HG03159 (cell line): Measurements from ENCODE around the gene HS6ST3.

Source experiments
- ATAC-seq: cut with Tn5 transposase; IDR thresholded peaks from one replicate; pipeline ENCODE4 v1.9.1; 2021; ENCODE audit warnings: mild to moderate bottlenecking, moderate library complexity; ENCODE audit not compliant: unreplicated experiment

The HS6ST3 gene

DNA sequence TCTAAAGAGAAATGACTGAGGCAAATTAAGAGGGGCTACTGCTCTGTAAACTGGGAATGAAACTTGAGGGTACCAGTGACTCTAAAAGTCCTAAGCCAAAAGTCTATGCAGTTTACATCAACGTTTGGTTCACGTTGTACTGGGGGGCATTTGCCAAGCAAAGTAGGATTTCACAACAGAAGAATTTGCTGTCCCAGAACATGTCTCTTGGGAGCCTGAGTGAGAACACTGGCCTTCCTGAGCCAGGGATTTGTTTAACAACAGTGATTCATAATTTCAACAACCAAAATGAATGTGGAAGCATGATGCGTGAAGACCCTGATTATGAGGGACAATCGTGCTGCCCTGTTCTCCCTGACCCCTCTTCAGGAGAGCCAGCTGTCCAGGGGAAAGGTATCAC lies 726.4 kb downstream of the HS6ST3 start:
- ATAC-seq = no peak

DNA sequence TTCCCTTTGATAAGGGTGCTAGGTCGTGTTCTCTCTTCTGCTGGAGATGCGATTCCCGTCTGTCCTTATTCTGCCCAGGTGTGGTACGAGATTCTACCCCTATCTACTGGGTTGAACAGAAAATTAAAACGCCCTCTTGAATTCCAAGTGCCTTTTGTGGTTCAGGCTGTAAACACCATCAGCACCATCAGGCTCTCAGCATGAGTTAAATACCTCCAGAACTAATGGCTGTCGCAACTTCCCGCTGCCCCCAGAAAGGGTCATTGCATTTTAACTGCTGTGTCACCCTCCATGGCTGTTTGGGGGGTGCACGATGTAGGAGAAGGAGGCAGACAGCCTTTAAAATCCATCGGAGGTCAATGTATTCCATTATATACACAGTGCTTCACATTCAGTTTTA lies 727.0 kb downstream of the HS6ST3 start:
- no peak for ATAC-seq

DNA sequence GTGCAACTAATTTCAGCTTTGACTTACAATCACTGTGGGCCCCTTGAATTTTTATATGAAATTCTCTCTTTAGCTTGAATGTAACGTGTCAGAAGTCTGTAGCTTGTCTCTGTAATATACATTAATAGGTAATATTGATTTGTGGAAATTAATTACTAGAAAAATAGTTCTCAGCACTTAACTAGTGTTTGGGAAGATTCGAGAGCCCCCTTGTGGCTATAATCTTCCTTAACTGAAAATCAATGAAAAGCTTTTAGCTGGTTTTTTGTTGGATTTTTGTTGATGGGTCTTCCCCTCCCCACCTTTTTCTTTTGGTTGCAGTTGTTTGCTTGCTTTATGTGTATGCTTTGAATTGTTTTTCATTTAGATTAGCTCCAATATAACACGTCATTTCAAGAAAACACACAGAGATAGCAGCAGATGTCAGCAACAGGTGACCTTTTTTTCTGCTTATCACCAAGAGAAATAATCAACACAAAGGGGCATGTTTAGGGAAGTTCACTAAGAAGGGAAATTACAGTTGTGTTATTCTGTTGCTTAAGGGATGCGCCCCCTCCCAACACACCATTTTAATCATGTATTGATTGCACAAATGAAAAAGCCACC lies 727.5 kb downstream of the HS6ST3 start:
- no peak for ATAC-seq

DNA sequence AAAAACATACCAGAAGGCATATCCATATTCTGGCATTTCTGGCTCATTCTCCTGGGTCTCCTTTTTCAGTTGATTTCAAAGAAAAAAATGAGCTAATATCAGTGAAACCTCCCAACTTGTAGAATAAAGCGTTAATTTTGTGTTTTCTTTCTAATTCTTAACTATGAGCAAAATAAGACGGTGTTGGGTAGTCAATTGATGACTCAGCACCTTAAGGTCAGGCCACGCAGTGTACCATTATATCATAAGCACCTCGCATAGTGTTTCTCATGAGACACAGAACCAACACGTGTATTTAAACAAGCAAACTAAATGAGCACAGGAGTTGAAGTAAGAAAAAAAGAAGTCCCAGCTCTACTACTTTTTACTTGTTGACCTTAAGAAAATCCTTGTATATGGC lies 729.5 kb downstream of the HS6ST3 start:
- ATAC-seq = no peak

DNA sequence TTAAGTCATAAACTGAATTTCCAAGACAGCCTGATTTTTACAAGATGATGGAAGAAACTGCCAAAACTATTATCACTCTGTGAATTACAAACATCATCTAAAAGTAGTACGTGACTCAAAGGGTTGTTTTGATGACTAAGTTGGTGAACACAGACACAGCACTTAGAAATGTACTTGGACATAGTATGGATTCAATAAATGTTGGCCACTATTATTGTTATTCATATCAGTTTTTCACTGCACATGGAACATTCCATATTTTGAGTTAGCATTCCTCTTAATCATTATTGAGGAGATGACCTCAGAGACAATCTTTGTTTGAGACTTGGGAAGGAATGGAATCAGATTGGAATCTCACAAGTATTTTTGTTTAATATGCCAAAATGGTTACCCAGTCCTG lies 731.5 kb downstream of the HS6ST3 start:
- no peak for ATAC-seq

DNA sequence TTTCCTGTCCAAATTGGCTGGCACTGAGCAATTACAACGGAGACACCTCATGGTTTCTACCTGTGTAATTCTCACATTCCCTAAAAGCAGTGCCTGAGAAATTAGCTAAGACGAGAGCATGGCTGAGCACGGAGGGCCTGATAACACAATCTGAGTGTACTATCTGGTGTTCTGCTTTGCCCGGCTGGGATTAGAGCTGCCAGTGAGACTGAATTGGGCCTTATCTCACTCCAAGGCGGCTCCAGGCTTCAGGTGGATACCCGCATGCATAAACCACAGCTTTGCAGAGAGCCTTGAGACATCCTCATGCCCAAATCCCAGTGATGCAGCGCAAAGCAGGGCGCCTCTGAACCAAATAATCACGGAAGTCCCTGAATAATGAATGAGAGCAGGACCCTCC lies 732.1 kb downstream of the HS6ST3 start:
- no peak for ATAC-seq

DNA sequence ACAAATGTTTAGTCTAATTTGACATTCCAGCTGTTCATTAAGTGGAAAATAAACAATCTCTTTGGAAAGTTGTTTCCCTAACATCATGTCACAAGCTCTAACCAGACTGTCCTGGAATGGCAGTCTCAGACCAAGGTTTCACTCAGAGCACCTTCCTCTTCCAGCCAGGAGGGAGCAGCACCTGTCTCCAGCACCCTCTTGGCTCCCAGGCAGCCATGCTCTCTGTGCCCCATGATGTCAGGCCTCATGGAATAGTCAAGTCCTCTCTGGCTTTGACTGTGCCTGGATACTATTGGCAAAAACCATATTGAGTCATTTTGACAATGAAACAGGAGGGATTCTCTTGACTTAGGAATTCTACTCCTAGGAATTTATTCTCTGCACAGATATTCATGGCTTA lies 733.0 kb downstream of the HS6ST3 start:
- no peak for ATAC-seq

DNA sequence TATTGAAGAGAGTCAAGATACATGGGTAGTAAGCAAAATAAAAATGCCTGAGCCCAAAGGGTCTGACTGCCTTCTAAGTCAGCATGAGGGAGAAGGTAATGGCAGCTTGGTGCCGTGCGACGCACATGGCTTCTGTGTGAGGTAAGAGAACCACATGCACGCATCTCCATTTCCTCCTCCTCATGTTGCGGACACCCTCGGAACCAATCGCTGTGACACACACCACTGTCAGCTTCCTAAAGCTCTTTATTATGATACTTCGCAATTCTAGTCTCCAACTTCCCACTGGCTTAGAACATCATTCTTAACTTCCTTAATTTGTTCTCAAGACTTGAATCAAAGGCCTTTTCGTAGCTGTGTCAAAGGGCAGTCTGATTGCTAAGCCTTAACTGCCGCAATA lies 734.2 kb downstream of the HS6ST3 start:
- no peak for ATAC-seq

DNA sequence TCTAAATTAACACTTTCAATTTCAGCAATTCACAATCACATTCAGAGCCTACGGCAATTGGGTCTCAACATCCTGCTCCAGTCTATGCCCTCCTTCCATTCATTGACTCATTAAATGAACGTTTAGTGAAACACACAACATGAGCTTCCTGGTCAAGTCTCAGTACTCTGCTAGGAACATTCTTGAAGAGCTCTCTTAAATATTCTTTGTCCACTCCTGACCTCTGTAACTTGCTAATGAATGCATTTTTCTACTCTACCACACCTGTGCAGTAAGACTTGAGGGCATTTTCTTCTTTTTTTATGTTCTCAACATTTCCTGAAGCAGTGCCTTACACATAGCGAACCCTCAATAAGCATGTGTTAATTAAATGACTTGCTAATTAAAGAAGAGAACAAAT lies 735.7 kb downstream of the HS6ST3 start:
- ATAC-seq = no peak

DNA sequence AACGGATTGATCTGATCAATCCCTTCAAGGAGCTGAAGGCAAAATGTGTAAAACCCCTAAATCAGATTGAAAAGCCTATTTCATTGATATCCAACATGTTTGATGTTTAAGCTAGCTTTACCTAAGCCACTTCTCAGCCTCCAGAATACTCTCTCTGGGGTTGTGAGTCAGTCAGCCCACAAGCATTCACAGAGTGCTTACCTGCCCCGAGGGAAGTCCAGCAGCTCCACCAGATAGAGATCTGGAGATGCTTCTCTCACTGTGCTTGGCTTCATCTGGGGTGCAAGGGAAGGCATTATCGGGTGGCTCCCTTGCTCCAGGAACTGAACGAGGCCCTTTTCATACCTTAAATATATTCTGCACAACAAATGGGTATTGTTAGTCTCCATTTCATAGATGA lies 744.7 kb downstream of the HS6ST3 start:
- ATAC-seq = no peak

DNA sequence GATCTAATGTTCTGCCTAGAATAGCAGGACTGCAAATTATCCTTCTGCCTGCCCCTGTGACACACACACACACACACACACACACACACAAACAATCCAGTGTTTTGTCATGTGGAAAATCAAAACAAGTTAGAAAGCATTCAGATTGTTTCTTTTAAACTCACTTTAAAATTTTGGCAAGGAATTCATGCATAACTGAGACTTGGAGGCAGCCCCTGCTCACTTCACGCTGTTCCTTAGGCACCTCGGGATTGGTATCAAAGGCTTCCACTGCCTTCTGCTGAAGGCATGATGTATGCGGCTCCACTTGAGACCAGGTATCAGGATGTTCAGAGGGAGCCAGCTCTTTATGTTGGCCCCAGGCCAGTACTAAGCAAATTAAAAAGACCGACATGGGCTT lies 745.6 kb downstream of the HS6ST3 start:
- no peak for ATAC-seq

DNA sequence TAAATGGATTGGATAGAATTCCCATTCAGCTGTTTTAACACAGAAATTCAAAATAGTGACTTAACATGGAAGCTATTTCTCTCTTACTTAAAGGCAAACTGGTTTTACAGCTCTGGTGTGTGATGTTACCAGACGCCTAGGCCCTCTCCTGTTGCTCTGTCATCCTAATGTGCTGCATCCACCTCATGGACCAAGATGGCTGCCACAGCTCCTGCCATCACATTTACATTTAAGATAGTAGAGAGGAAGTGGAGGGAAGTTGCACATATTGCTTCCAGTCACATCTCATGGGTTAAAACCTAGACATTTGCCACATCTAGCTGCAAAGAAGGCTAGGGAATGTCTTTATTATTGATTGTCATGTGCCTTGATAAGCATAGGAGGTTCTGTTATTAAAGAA lies 746.8 kb downstream of the HS6ST3 start:
- ATAC-seq = no peak

DNA sequence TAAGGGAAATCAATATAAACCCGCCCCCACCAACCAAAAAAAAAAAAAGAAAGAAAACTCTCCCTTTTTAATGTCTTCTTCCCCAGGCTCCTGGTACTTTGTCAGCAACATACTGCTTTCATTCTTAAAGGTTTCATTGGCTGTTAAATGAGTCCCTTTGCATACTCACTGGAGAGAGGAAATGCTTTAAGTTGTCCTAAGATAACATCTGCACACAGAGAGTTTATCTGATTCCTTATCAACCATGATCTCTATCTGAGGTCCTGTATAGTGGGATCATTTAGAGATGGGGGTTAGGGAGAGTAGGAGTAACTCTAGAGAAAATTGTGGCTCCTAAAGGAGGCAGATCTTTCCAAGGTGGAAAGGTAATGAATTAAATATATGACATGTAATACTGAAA lies 747.9 kb downstream of the HS6ST3 start:
- no peak for ATAC-seq

DNA sequence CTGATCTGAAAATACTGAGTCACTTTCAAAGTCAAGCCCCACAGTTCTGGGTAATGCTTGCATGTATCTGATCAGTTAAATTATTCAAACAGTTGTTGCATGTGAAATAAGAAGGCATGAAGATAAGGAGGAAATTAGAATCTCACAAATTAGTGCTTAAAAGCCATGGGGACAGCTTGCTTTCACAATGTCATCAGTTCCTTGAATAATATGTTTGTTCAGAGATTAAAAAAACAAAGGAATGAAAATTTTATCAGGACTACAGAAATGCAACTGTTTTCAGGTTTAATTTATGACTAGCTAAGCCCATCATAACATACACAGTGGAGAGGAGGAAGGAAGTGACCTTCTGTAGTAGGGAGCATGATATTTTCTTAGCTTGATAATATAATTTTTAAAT lies 754.3 kb downstream of the HS6ST3 start:
- no peak for ATAC-seq

DNA sequence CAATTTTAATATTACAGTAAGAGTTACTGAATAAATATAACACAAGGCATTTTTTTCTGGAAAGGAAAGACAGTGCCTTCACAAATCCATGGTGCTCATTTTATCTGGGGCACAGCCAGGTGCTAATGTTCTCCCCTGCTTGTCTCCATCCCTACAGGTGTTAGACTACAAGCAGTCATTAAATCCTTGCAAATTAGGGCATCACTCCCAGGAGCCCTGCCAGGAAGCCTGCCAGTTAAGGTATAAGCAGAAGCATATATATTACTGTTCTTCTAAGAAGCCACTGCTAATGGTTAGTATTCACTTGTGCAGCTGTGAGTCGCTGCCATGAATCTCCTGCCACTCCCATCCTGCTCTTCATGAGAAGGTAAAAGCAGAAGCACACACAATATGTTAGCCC lies 754.7 kb downstream of the HS6ST3 start:
- ATAC-seq = no peak

DNA sequence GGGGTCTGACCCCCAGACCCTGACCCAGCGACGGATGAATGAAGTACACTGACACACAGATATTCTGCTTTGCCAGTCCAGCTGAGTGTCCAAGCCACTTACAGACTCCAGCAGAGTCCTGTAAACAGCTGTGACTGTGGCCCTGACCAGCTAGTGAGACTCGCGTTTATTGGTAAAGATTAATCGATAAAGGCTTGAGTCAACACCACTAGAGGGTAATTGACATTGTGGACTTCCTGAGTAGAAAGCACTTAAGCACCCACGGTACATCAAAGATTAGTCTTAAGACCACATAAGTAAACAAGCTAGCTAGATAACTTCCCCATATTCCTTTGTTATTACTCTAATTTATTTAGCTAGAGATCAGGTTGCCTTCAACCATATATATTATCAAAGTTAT lies 758.4 kb downstream of the HS6ST3 start:
- no peak for ATAC-seq

DNA sequence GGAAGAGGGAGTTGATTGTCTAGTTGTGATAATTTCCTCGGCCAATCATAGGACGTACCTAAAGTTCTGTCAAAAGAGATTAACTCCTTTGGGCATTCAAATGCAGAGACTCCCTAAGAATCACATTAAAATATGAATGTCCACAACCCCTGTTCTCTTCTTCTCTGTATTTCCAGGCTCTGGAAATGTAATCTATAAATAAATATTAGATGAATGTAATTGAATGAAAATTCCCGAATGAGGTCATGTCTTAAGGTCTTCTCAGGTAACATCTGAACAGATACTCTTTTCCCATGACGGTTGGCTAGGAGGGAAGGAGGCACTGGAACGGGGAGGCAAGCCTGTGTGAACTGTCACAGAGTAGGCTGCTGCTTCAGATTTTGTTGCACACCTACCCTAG lies 759.2 kb downstream of the HS6ST3 start:
- no peak for ATAC-seq

DNA sequence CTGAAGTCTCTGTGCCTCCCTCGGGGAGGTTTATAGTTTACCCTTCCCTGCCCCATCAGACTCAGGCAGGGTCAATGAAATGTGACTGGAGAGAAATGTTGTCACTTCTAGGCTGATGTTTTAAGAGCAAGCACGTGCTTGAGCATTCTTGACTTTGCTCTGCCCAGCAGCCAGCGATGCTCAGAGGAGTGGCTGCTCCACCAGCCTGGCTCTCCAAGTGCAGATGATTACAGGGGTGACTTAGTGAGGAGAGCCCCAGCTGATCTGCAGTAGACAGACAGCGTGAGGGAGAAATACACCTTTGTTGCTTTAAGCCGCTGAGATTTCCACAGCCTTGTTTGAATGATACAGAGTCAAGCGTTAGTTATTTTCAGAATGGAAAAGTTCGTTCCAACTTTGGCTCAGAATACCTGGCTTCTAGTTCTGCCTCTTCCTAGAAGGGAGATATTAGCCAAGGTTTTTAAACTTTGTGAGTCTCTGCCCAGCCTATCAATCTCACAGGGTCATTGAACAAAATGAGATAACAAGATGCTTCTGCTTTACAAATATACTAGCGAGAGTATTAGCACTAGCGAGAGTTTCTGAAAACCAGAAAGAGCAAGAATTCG lies 760.7 kb downstream of the HS6ST3 start:
- no peak for ATAC-seq

DNA sequence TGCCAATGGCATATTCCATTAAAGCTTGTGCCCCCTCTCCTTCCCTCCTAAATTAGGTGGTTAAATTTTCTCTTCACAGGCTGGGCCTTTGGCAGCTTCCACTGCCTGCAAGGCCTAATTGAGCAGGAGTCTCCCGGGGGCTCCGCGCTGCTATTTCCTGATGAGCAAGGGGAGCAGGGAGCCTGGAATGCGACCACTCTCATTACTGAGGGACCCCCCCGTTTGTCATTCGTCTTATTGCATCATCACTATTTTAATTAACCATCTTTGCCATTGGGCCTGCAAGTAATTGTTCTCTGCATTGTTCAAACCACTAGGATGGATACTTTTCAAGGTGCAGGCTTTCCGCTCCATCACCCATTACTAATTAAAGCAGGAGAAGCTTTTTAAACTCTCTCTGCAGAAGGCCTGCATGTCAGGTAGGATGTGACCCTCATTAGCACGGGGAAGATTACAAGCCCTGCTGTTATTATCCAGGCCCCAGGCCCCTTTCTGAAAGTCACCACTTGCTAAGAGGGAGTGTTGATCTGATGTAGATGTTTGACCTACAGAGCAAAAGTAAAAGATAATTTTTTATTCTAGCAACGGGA lies 762.0 kb downstream of the HS6ST3 start:
- no peak for ATAC-seq

DNA sequence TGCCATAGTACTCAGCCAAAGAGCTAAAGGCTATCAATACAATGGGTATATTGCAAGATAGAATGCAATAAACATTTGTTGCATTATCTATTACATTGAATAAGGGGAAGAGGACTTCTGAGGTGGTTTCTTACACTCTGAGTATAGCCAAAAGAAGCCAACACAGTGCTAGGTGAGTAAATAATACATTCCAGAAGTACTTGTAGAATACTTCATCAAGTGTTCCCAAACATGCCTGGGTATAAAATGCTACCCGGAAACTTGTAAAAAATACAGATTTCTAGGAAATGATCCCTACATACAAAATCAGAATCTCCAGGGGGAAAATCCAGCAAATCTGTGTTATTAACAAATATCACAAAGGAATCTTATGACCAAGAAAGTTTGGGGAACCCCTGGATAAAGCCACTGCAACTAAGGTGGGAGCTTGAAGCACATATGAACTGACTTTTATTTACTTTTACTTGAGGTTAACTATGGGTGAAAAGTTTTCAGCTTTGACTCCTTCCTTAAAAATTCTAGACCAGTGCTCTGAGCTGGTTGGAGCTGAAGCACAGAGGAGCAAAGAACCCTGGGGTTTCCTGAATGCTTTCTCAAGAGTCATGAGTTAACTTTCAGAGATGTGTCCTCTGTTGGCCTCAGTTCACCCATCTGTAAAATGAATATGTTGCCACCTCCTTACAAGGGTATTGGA lies 768.4 kb downstream of the HS6ST3 start:
- ATAC-seq = no peak

DNA sequence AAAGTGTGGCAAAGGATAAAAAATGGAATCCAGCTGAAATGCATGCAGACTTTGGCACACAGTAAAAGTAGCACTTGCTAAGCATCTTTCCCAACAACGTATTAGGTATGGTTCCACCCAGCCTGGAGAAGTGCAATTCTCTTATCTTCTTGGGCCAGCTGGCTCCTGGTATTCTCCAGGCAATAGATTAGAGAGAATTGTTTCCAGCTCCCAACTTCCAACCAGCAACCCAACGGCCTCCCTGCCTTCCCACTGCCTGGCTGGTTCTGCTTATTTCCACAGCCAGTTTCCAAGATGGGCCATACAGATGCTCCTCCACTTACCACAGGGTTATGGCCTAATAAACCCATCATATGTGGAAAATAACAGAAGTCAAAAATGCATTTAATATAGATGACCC lies 771.0 kb downstream of the HS6ST3 start:
- no peak for ATAC-seq

DNA sequence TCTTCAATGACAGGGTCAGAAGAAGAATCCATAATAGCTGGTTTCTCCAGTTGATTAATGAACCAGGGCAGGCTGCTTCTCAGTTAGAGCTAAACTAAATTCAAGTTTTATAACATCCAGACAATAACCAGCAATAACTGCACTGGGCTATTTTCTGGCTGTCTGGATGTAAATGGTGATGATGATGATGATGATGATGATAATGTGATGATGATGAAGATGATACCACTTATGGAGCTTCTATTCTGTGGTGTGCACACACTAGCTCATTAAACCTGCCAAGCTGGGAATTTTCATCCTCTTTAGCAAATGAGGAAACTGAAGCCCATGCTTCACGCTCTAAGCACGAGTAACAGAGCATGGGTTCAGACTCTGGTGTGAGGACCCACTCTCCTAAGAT lies 772.2 kb downstream of the HS6ST3 start:
- no peak for ATAC-seq
